ENCODE results near the gene SYT2.

GRCh38 chr1:202656951-202657646 lies 53.2 kb downstream of the SYT2 start:
- TF ChIP-seq CTCF (IDR thresholded peaks at IDR 0.05), result no peak
- no peak for TF ChIP-seq POLR2A (IDR thresholded peaks at IDR 0.05)

All from Peyer's patch (tissue), 4 donors.